BJ (cell line): ENCODE data around the gene OR2A7. TPM values are rescaled to one million over a fixed set of nuclear protein-coding genes. Genes with fewer than 3 reads are reported as not detected.
"Not testable (repeated sequence)": the region's sequence is repeated elsewhere in the genome, so short reads cannot be mapped to it uniquely, and the experiment has no call there.

Experiments used
- CTCF ChIA-PET: fragments of 350-600 bp; formaldehyde crosslinking; extraction: SDS; loops from one replicate; lab custom pipeline; 2021; ENCODE audit warnings: antibody characterized with exemption, inconsistent platforms; lab: Yijun Ruan, JAX
- POLR2A ChIA-PET: fragments of 300-600 bp; sonication (Branson Sonifier 250); formaldehyde crosslinking; extraction: SDS; loops from one replicate; lab custom pipeline; 2021; ENCODE audit warnings: antibody characterized with exemption; lab: Charles Lee
- DNase-seq: peaks from one replicate; pipeline ENCODE4 v3.0.0-alpha.2; 2011; ENCODE audit warnings: low read depth
- H3K27me3 ChIP-seq: 2 replicates; pipeline ENCODE4 v1.6.0; 2011; ENCODE audit warnings: low read length; ENCODE audit not compliant: control insufficient read depth, insufficient read depth
- H3K36me3 ChIP-seq: 2 replicates; pipeline ENCODE4 v1.5.1; 2011; ENCODE audit warnings: low read length; ENCODE audit not compliant: control insufficient read depth, insufficient read depth
- H3K4me3 ChIP-seq: 2 replicates; pipeline ENCODE4 v1.5.1; 2011; ENCODE audit warnings: low read depth, mild to moderate bottlenecking, control low read depth, low read length
- polyA plus RNA-seq: library from polyadenylated mRNA; depleted of rRNA; stranded (reverse); fragments of >200 nt; gene quantifications from 2 replicates; pipeline ENCODE4 v1.2.3, GENCODE V29; 2011

OR2A7 gene
- polyA plus RNA-seq, 1 experiment = 0.53 TPM

DNA sequence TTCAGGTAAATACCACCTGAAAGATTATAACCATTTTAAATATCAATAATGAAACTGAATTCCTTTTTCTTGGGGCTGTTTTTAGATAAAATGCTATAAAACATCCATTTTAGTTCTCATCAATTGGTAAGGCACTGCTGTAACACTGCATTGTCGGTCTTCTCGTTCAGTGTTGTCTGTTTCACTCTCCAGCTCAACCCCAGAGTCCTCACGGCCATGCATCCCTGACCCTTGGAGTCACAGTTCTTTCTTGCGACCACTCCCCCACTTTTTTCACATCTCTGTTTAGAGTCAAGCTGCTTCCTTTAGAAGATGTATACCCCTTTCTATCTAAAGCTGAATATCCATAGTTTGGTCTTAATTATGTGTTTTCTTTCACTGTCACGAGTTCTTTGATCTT lies 17.6 kb downstream of the OR2A7 start:
- DNase-seq, H3K27me3 ChIP-seq, CTCF ChIA-PET, H3K4me3 ChIP-seq, H3K36me3 ChIP-seq, POLR2A ChIA-PET: not testable (repeated sequence)

DNA sequence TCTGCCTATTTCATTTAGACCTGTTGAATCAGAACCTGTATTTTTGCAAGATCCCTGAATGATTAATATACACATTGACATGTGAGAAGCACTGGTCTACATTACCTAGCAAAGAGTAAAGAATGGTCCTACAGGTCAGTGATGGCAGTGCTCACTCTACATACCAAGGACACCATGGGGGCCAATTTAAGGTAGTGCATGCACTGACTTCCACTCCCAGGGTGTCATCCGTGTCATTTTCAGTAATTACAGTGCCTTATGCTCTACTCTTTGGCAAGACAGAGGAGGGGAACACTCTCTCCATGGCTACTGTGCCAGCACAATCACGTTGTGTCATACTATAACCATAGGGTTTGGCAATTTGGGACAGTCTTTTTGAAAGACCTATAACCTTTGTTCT lies 19.2 kb downstream of the OR2A7 start:
- CTCF ChIA-PET, H3K36me3 ChIP-seq, H3K4me3 ChIP-seq, DNase-seq, POLR2A ChIA-PET, H3K27me3 ChIP-seq: not testable (repeated sequence)

GRCh38 chr7:144239365-144239764 lies 25.2 kb downstream of the OR2A7 start, which contains the start of gene OR2A42:
Gene OR2A42, minus strand, starts transcription at chr7:144239605. Its CDS starts 6,762 bp downstream, at chr7:144232843.
- H3K36me3 ChIP-seq, DNase-seq, CTCF ChIA-PET, POLR2A ChIA-PET, H3K4me3 ChIP-seq, H3K27me3 ChIP-seq: not testable (repeated sequence)

DNA sequence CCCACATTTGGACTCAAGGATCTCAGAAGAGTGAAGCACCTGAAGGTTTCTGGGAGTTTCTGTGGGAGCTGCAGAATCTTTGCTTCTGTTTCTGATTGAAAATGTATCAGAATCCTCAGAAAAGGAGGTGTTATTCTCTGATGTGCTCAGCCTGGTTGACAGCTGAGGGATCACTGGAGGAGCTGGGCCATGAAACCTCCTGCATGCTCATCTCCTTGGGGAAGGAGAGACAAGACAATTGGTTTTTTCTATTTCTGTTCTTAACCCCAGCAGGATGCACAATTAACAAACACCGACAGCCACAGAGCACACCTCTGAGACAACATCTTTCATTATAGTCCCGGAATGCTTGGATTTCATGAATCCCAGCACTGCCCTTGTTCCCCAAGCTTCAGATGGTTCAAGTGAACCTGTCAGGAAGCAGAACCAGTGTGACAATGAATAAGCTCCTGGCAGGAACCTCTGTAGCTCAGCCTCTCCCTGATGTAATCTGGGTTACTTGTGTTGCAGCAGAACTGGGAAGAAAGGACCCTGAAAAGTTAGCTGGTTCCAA lies 26.0 kb downstream of the OR2A7 start:
- H3K36me3 ChIP-seq, H3K4me3 ChIP-seq, H3K27me3 ChIP-seq, DNase-seq, CTCF ChIA-PET, POLR2A ChIA-PET: not testable (repeated sequence)

DNA sequence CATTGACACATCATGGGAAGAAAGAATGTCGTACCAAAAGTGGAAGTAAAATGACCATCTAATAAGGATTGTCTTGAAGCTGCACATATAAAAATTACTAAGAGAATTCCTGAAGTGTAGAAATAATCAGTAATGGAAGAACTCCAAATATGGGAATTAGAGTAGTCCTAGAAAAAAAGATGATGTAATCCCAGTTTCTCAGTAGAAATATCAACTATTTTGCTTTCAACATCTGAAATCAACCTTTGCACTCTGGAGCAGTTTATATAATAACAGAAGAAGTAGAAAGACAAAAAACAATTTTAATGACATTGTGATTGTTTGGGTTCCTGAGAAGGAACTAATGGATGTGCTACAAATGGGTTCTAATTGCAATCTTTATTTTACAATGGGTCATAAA lies 31.6 kb downstream of the OR2A7 start:
- CTCF ChIA-PET, POLR2A ChIA-PET, DNase-seq, H3K27me3 ChIP-seq, H3K4me3 ChIP-seq, H3K36me3 ChIP-seq: not testable (repeated sequence)

GRCh38 chr7:144231027-144231426 lies 33.6 kb downstream of the OR2A7 start:
- POLR2A ChIA-PET, DNase-seq, CTCF ChIA-PET, H3K4me3 ChIP-seq, H3K36me3 ChIP-seq, H3K27me3 ChIP-seq: not testable (repeated sequence)

DNA sequence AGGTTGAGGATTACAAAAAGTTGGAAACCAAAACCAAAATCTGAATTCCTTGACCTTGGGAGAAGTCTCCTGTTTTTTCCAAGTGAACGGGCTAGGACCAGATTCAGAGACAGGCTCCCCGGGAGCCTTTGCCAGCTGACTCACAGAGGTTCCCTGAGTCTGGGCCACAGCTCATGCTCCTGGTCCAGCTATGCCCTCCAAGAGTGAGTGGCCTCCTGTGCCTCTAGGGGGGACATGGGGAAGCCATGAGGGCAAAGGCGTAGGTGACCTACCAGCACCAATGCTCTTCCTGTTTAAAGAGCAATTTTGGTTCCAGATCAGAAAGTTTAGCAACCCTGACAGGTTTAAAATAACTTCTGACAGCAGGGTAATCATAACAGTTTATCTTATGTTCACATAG lies 35.8 kb downstream of the OR2A7 start:
- H3K36me3 ChIP-seq, H3K27me3 ChIP-seq, H3K4me3 ChIP-seq, POLR2A ChIA-PET, DNase-seq, CTCF ChIA-PET: not testable (repeated sequence)

- H3K36me3 ChIP-seq, POLR2A ChIA-PET, H3K4me3 ChIP-seq, H3K27me3 ChIP-seq, CTCF ChIA-PET, DNase-seq: not testable (repeated sequence)
Measured at GRCh38 chr7:144226866-144227265, 37.7 kb downstream of the OR2A7 start.

DNA sequence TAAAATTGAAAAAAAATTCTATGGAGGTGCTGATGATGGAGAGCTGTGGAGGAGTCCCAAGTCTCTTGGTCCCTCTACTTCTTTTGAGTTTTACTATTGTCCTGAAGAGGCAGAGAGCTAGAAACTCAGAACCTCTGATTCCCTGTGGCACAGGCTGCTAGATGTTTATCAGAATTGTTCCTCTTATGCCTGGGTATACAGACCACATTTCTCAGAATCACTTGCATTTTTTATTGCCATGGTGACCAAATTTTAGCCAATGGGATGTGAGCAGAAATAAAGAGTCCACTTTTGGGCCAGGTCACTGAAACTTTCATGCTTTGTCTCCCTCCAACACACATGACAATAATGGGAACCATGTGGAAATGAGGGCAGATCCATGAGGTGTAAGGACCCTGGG lies 40.9 kb downstream of the OR2A7 start:
- H3K27me3 ChIP-seq, POLR2A ChIA-PET, DNase-seq, CTCF ChIA-PET, H3K36me3 ChIP-seq, H3K4me3 ChIP-seq: not testable (repeated sequence)

DNA sequence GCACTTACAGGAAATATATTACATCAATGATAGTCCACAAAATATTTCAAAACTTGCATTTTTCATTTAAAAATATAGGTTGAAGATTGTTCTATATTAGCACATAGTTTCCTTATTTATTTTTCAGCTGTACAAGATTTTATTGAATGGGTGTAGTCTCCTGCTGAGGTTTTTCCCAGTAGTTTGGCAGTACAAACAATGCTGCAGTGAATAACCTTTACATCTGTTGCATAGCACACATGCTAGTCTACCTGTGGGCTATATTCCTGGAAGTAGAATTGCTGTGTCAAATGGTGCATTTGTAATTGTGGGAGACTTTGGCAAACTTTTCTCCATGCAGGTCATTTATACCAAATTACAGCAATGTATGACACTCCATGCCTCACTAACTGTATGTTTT lies 44.1 kb downstream of the OR2A7 start:
- POLR2A ChIA-PET, DNase-seq, CTCF ChIA-PET: not testable (repeated sequence)

DNA sequence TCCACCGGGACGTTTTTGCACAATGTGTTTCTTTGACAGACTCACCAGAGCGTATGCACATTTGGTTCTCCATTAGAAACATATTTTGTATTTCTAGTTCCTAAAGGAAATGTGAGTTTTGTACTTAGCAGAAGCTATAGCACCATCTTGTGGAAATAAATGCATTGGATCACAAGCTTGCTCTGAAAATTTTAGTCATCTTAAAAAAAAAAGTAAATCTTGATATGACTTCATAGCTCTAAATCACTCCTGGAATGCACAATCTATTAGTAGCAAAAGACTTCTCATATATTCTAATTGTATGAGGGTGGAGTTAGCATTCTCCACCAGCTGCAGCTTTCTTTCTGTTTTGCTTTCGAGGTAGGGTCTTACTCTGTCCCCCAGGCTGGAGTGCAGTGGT lies 45.4 kb downstream of the OR2A7 start:
- H3K27me3 ChIP-seq, CTCF ChIA-PET, H3K36me3 ChIP-seq, POLR2A ChIA-PET, H3K4me3 ChIP-seq, DNase-seq: not testable (repeated sequence)

More for the DNA sequence above, 44.1 kb downstream of the OR2A7 start:
- H3K36me3 ChIP-seq, H3K4me3 ChIP-seq, H3K27me3 ChIP-seq: not testable (repeated sequence)

DNA sequence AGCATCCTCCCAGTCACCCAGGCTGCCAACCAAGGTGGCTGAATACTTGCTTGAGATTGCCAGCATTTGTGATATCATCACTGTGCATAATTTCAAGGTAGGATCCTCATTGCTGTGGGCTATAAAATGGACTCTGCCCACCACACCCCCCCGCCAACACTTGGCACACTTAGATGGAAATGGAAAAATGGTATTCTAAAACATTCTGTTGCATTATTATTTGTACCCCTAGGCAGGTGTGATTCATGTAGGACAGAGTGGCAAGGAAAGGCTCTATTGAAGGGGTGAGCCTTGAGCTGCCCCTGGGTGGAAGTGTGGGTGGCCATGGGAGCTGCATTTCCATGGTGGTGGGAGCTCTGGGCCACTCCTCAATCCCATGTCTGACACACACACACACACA lies 46.0 kb downstream of the OR2A7 start:
- DNase-seq, H3K27me3 ChIP-seq, CTCF ChIA-PET, H3K4me3 ChIP-seq, H3K36me3 ChIP-seq, POLR2A ChIA-PET: not testable (repeated sequence)

GRCh38 chr7:144217200-144217599 lies 47.4 kb downstream of the OR2A7 start:
- POLR2A ChIA-PET, DNase-seq, H3K27me3 ChIP-seq, H3K4me3 ChIP-seq, CTCF ChIA-PET, H3K36me3 ChIP-seq: not testable (repeated sequence)
